HG03045 (cell line): ENCODE data around the gene KAT6B.
"Not testable (repeated sequence)": the region's sequence is repeated elsewhere in the genome, so short reads cannot be mapped to it uniquely, and the experiment has no call there.

ENCODE experiments used
- ATAC-seq: cut with Tn5 transposase; IDR thresholded peaks from one replicate; pipeline ENCODE4 v1.9.1; 2021; ENCODE audit warnings: mild to moderate bottlenecking, moderate library complexity; ENCODE audit not compliant: unreplicated experiment

KAT6B gene

GRCh38 chr10:74826142-74827044, at the start of gene KAT6B:
Gene KAT6B, plus strand, starts transcription at chr10:74826600. Its CDS starts 16,258 bp downstream, at chr10:74842858.
- peak; percentile 88 for ATAC-seq

- ATAC-seq = no peak
Observed at GRCh38 chr10:74778436-74779094, 47.8 kb upstream of the KAT6B start.

GRCh38 chr10:74781870-74782269, 44.5 kb upstream of the KAT6B start:
- not testable (repeated sequence) for ATAC-seq

- no peak for ATAC-seq
Observed at GRCh38 chr10:74784462-74784861, 41.9 kb upstream of the KAT6B start.

GRCh38 chr10:74786126-74786525, 40.3 kb upstream of the KAT6B start:
- no peak for ATAC-seq

- no peak for ATAC-seq
Observed at GRCh38 chr10:74787457-74787856, 38.9 kb upstream of the KAT6B start.

GRCh38 chr10:74791979-74792378, 34.4 kb upstream of the KAT6B start:
- not testable (repeated sequence) for ATAC-seq

GRCh38 chr10:74792726-74793125, 33.7 kb upstream of the KAT6B start:
- no peak for ATAC-seq

GRCh38 chr10:74793240-74793639, 33.2 kb upstream of the KAT6B start:
- not testable (repeated sequence) for ATAC-seq

- no peak for ATAC-seq
Observed at GRCh38 chr10:74794531-74794930, 31.9 kb upstream of the KAT6B start.

GRCh38 chr10:74797550-74797949, 28.9 kb upstream of the KAT6B start:
- ATAC-seq = no peak

- ATAC-seq = no peak
Observed at GRCh38 chr10:74799721-74800221, 26.6 kb upstream of the KAT6B start.

- no peak for ATAC-seq
Observed at GRCh38 chr10:74801447-74801846, 25.0 kb upstream of the KAT6B start.

GRCh38 chr10:74808501-74808900, 17.9 kb upstream of the KAT6B start:
- ATAC-seq = no peak

GRCh38 chr10:74810087-74810486, 16.3 kb upstream of the KAT6B start:
- ATAC-seq = no peak

- ATAC-seq = no peak
Observed at GRCh38 chr10:74813381-74814259, 12.8 kb upstream of the KAT6B start.

GRCh38 chr10:74814797-74815196, 11.6 kb upstream of the KAT6B start:
- no peak for ATAC-seq

GRCh38 chr10:74816824-74817498, 9.4 kb upstream of the KAT6B start:
- no peak for ATAC-seq

GRCh38 chr10:74821501-74821900, 4.9 kb upstream of the KAT6B start:
- ATAC-seq = no peak

- no peak for ATAC-seq
Observed at GRCh38 chr10:74822101-74822500, 4.3 kb upstream of the KAT6B start.
